ENCODE results near the gene CRB3. TPM values are rescaled to one million over a fixed set of nuclear protein-coding genes. Genes with fewer than 3 reads are reported as not detected.
A peak's percentile ranks its signal among the peaks of the same experiment; 100 is the strongest.
"Not testable (repeated sequence)": the region's sequence is repeated elsewhere in the genome, so short reads cannot be mapped to it uniquely, and the experiment has no call there.

Gene CRB3
- total and polyA plus RNA-seq, 11 donors, result 0.28 to 1.6 (median 0.46) TPM; not detected in 7

- intact Hi-C loops (cut with DNase I), result loop anchor here in 3 of 10 donors (1.0 to 5.0 kb wide), 6 partner anchors 32 to 64 kb away; partner anchors contain the start of genes ALKBH7 (in 3 of the 3), GTF2F1 (in 2 of the 3) and CLPP (in 1 of the 3)
- Histone ChIP-seq H3K4me3 (peak overlapping the region in 10 of 12 donors; percentile 24 to 96 (median 76)), H3K36me3 (peaks cover 0 to 23% (median 16%) of the 10 kb centered on the region in 9 donors), H3K27me3 (no peaks in the 10 kb centered on the region), H3K9me3 (no peaks in the 10 kb centered on the region), H3K27ac (peak overlapping the region; percentile 59 to 89 (median 84)), H3K4me1 (peaks cover 0 to 41% (median 21%) of the 10 kb centered on the region in 12 donors)
- 5 to 6% (median 6%) methylated on average over 43 of the region's 43 CpGs for WGBS, 4 donors
- DNase-seq (peak; percentile 99 to 100 (median 100)), ATAC-seq (peak; percentile 94 to 97 (median 96))
- TF ChIP-seq CTCF (IDR thresholded peaks at IDR 0.05), result peak in 2 of 12 donors; percentile 14 to 26
- TF ChIP-seq POLR2A (IDR thresholded peaks at IDR 0.05), result peak in 1 of 2 donors; percentile 31
Observed at GRCh38 chr19:6424939-6425731, 38.9 kb upstream of the CRB3 start.

- intact Hi-C loops (cut with DNase I), result loop anchor here in 3 of 10 donors (1.0 to 2.0 kb wide), 5 partner anchors 33 to 65 kb away; partner anchors contain the start of genes ALKBH7 (in 2 of the 3), GTF2F1 (in 2 of the 3) and CLPP (in 1 of the 3)
- ATAC-seq (no peak), DNase-seq (no peak)
- WGBS, 4 donors, result 88 to 96% (median 91%) methylated on average over 17 to 21 of the region's 21 CpGs
- no peaks in the 10 kb centered on the region for H3K27me3 ChIP-seq
- peaks cover 0 to 37% (median 21%) of the 10 kb centered on the region in 12 donors for H3K4me1 ChIP-seq
- peak overlapping the region; percentile 59 to 89 (median 84) for H3K27ac ChIP-seq
- peaks cover 0 to 14% (median 8%) of the 10 kb centered on the region in 9 donors for H3K36me3 ChIP-seq
- H3K9me3 ChIP-seq, result no peaks in the 10 kb centered on the region
- TF ChIP-seq POLR2A (IDR thresholded peaks at IDR 0.05), result no peak
- peak in 3 of 12 donors; percentile 10 to 20 (median 12) for TF ChIP-seq CTCF (IDR thresholded peaks at IDR 0.05)
- peak overlapping the region in 10 of 12 donors; percentile 20 to 74 (median 38) for H3K4me3 ChIP-seq
Observed at GRCh38 chr19:6425732-6426620, 38.1 kb upstream of the CRB3 start.

GRCh38 chr19:6427131-6427530, 36.9 kb upstream of the CRB3 start:
- Histone ChIP-seq H3K9me3 (no peaks in the 10 kb centered on the region), H3K4me1 (peaks cover 0 to 25% (median 18%) of the 10 kb centered on the region in 12 donors), H3K36me3 (peaks cover 0 to 3% (median 0%) of the 10 kb centered on the region in 9 donors), H3K27me3 (no peaks in the 10 kb centered on the region), H3K27ac (no peak overlapping the region), H3K4me3 (no peak overlapping the region)
- DNase-seq (no peak), ATAC-seq (no peak)
- no peak for TF ChIP-seq POLR2A (IDR thresholded peaks at IDR 0.05)
- TF ChIP-seq CTCF (IDR thresholded peaks at IDR 0.05), result no peak
- intact Hi-C loops (cut with DNase I), result no loop called here
- 93 to 98% (median 95%) methylated on average over 16 to 18 of the region's 18 CpGs for WGBS, 4 donors

GRCh38 chr19:6428692-6429418, 35.2 kb upstream of the CRB3 start:
- DNase-seq; intact Hi-C loops (cut with DNase I); H3K36me3 ChIP-seq; H3K9me3 ChIP-seq; H3K4me1 ChIP-seq; H3K27me3 ChIP-seq; H3K27ac ChIP-seq; H3K4me3 ChIP-seq; ATAC-seq: not testable (repeated sequence)
- WGBS, 4 donors, result 86 to 91% (median 88%) methylated on average over 2 of the region's 2 CpGs
